ENCODE results near the gene MBOAT7. TPM values are rescaled to one million over a fixed set of nuclear protein-coding genes. Genes with fewer than 3 reads are reported as not detected.

The MBOAT7 gene
- polyA plus RNA-seq, 1 donor from 2014 or later: 19.0 TPM

- TF ChIP-seq RAD21 (conservative IDR thresholded peaks at IDR 0.05) (peak; percentile 28), SMC3 (conservative IDR thresholded peaks at IDR 0.05; ENCODE audit: poor library complexity) (peak; percentile 45), TAF1 (IDR thresholded peaks at IDR 0.05; ENCODE audit: low read depth) (no peak), MXI1 (conservative IDR thresholded peaks at IDR 0.05; ENCODE audit: poor library complexity, severe bottlenecking) (peak; percentile 29), EP300 (conservative IDR thresholded peaks at IDR 0.05; ENCODE audit: poor library complexity, severe bottlenecking) (no peak)
- H3K9me2 ChIP-seq (ENCODE audit: insufficient read depth, low read length): no peaks in the 10 kb centered on the region
- peak overlapping the region; percentile 81 for H2AFZ ChIP-seq (ENCODE audit: low read depth, low read length)
- H3F3A ChIP-seq (ENCODE audit: insufficient read depth, low read length, poor library complexity, severe bottlenecking): no peaks in the 10 kb centered on the region
- H3K79me2 ChIP-seq (replicated peaks; ENCODE audit: insufficient read depth, low read length): peaks cover 9% of the 10 kb centered on the region
- peak overlapping the region; percentile 73 for H3K9ac ChIP-seq (ENCODE audit: low read length)
- peak overlapping the region; percentile 81 for H3K27ac ChIP-seq (ENCODE audit: low read length)
- H3K36me3 ChIP-seq (ENCODE audit: insufficient read depth, low read length): no peaks in the 10 kb centered on the region
- H4K20me1 ChIP-seq (ENCODE audit: insufficient read depth): no peaks in the 10 kb centered on the region
- H3K4me3 ChIP-seq (ENCODE audit: low read length): peak overlapping the region; percentile 79
- H3K27me3 ChIP-seq (ENCODE audit: insufficient read depth, low read depth, low read length): no peaks in the 10 kb centered on the region
- no peaks in the 10 kb centered on the region for H3K9me3 ChIP-seq (ENCODE audit: low read length)
- peak overlapping the region; percentile 85 for H3K4me2 ChIP-seq (ENCODE audit: low read length)
These were observed 29.1 kb downstream of the MBOAT7 start for GRCh38 chr19:54160182-54160811.

DNA sequence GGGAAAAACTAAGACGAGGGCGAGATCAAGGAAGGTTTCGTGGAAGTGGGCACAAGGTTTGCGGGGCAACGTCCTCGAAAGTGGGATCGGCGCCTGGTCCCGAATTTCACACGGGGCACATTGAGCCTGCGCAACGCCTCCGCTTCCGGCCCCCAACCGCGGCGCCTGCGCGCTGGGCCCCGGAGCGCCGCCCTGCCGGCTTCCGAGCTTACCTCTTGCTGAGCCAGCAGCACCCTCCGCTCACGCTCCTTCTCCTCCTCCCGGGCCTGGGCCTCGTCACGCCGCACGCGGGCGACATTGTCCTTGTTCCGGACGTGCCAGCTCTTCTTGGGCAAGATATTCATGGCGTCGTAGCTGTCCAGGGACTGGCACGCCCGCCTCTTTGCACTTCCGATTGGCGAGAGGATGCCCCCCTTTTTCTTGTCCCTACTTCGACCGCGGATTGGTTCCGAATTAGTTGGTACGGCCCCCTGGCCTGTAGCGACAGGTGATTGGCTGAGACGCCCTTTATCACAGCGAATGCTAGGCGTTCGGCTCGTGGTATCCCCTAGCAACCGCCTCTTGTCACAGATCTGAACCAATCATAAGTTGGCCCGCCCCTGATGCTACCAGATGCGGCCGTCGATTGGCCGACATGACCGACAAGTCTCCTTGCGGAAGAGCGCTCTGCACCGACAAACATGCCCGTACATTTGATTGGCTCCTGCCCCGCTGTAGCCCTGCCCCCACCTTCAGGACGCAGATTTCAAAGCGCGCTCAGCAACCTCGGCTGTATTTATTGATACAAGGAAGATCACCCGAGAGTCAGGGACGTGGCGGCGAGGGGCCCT, 29.8 kb downstream of the MBOAT7 start, which contains the start of gene LENG1:
TSS of gene LENG1 (minus strand) at position 370 of the 830 bp plus-strand sequence. CDS start at position 344, 26 bp downstream.
- no peaks in the 10 kb centered on the region for H3K9me3 ChIP-seq (ENCODE audit: low read length)
- peak within 1 kb of the TSS; percentile 79 for H3K4me3 ChIP-seq (ENCODE audit: low read length)
- H3K36me3 ChIP-seq (ENCODE audit: insufficient read depth, low read length): no peaks in the 10 kb centered on the region
- peak; percentile 53 for TF ChIP-seq SMC3 (conservative IDR thresholded peaks at IDR 0.05; ENCODE audit: poor library complexity)
- no peak for TF ChIP-seq EZH2 (IDR thresholded peaks at IDR 0.05; ENCODE audit: borderline replicate concordance, insufficient read depth, low read length, poor library complexity, severe bottlenecking)
- peak; percentile 25 for TF ChIP-seq RAD21 (conservative IDR thresholded peaks at IDR 0.05)
- TF ChIP-seq, protein P1, sequence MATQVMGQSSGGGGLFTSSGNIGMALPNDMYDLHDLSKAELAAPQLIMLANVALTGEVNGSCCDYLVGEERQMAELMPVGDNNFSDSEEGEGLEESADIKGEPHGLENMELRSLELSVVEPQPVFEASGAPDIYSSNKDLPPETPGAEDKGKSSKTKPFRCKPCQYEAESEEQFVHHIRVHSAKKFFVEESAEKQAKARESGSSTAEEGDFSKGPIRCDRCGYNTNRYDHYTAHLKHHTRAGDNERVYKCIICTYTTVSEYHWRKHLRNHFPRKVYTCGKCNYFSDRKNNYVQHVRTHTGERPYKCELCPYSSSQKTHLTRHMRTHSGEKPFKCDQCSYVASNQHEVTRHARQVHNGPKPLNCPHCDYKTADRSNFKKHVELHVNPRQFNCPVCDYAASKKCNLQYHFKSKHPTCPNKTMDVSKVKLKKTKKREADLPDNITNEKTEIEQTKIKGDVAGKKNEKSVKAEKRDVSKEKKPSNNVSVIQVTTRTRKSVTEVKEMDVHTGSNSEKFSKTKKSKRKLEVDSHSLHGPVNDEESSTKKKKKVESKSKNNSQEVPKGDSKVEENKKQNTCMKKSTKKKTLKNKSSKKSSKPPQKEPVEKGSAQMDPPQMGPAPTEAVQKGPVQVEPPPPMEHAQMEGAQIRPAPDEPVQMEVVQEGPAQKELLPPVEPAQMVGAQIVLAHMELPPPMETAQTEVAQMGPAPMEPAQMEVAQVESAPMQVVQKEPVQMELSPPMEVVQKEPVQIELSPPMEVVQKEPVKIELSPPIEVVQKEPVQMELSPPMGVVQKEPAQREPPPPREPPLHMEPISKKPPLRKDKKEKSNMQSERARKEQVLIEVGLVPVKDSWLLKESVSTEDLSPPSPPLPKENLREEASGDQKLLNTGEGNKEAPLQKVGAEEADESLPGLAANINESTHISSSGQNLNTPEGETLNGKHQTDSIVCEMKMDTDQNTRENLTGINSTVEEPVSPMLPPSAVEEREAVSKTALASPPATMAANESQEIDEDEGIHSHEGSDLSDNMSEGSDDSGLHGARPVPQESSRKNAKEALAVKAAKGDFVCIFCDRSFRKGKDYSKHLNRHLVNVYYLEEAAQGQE (IDR thresholded peaks at IDR 0.05; ENCODE audit: borderline replicate concordance): peak; percentile 62
- TF ChIP-seq, protein P2, sequence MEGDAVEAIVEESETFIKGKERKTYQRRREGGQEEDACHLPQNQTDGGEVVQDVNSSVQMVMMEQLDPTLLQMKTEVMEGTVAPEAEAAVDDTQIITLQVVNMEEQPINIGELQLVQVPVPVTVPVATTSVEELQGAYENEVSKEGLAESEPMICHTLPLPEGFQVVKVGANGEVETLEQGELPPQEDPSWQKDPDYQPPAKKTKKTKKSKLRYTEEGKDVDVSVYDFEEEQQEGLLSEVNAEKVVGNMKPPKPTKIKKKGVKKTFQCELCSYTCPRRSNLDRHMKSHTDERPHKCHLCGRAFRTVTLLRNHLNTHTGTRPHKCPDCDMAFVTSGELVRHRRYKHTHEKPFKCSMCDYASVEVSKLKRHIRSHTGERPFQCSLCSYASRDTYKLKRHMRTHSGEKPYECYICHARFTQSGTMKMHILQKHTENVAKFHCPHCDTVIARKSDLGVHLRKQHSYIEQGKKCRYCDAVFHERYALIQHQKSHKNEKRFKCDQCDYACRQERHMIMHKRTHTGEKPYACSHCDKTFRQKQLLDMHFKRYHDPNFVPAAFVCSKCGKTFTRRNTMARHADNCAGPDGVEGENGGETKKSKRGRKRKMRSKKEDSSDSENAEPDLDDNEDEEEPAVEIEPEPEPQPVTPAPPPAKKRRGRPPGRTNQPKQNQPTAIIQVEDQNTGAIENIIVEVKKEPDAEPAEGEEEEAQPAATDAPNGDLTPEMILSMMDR (IDR thresholded peaks at IDR 0.05; ENCODE audit: poor library complexity, severe bottlenecking): peak; percentile 84
- TF ChIP-seq EP300 (conservative IDR thresholded peaks at IDR 0.05; ENCODE audit: poor library complexity, severe bottlenecking): peak; percentile 65
- TF ChIP-seq TAF1 (IDR thresholded peaks at IDR 0.05; ENCODE audit: low read depth): peak; percentile 70
- TF ChIP-seq MXI1 (conservative IDR thresholded peaks at IDR 0.05; ENCODE audit: poor library complexity, severe bottlenecking): peak; percentile 95
- peak; percentile 83 for TF ChIP-seq POLR2AphosphoS5 (IDR thresholded peaks at IDR 0.05)
- no peaks in the 10 kb centered on the region for H4K20me1 ChIP-seq (ENCODE audit: insufficient read depth)
- no peaks in the 10 kb centered on the region for H3K27me3 ChIP-seq (ENCODE audit: insufficient read depth, low read depth, low read length)
- H3K79me2 ChIP-seq (replicated peaks; ENCODE audit: insufficient read depth, low read length): peaks cover 9% of the 10 kb centered on the region
- H3F3A ChIP-seq (ENCODE audit: insufficient read depth, low read length, poor library complexity, severe bottlenecking): no peaks in the 10 kb centered on the region
- H3K9ac ChIP-seq (ENCODE audit: low read length): peak within 1 kb of the TSS; percentile 78
- peak within 1 kb of the TSS; percentile 81 for H2AFZ ChIP-seq (ENCODE audit: low read depth, low read length)
- peak within 1 kb of the TSS; percentile 99 for H3K4me2 ChIP-seq (ENCODE audit: low read length)
- no peaks in the 10 kb centered on the region for H3K9me2 ChIP-seq (ENCODE audit: insufficient read depth, low read length)
- H3K27ac ChIP-seq (ENCODE audit: low read length): peak within 1 kb of the TSS; percentile 91

All from neural cell (in vitro differentiated cells).